ENCODE data around the gene WIPF1.

- TF ChIP-seq CTCF (IDR thresholded peaks at IDR 0.05; ENCODE audit: extremely low read depth in 1 of 2, insufficient read depth in 1 of 2, low read depth in 1 of 2, low read length in 2 of 2) = no peak
- no peak for TF ChIP-seq POLR2AphosphoS5 (IDR thresholded peaks at IDR 0.05; ENCODE audit: insufficient read depth, low read depth, low read length)
- TF ChIP-seq POLR2A (IDR thresholded peaks at IDR 0.05; ENCODE audit: low read depth, low read length) = no peak
- TF ChIP-seq MAX (IDR thresholded peaks at IDR 0.05; ENCODE audit: insufficient read depth, insufficient read length) = no peak
These were observed 10.0 kb upstream of the WIPF1 start for GRCh38 chr2:174607584-174607983.

Measured in endothelial cell of umbilical vein (primary cell).